ENCODE results near the gene SMYD2.
A peak's percentile ranks its signal among the peaks of the same experiment; 100 is the strongest.
"Not testable (repeated sequence)": the region's sequence is repeated elsewhere in the genome, so short reads cannot be mapped to it uniquely, and the experiment has no call there.

The SMYD2 gene

DNA sequence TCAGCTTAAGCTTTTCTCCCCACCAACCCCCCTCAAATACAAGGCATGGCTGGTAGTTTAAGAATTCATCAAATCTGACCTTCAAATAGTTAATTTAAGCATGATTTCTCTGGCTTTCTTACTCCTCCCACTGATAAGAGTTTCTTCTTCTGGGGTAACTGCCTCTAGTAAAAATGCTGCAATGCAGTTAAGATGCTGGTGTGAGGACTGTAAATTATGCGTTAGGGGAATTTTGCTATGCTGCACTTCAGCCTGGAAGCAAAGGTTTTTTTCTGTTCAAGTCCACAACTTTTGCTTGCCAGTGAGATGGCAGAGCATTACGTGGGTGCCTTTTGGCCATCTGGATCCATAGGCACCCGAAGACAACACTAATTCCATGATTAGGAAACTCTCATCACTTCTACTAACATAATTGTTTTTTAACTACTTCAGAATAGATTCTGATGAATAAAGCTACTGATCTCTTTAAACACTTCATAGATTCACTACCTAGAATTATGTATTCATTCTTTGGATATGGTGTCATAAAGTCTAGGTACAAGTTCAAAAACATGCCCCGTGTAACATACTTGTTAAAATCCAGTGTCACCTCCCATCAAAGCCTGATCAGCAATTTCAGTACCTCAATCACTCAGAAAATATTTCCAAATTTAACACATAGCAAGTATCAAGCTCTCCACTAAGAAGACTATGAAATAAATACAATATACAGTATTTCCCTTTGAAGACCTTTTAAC, 8.8 kb upstream of the SMYD2 start:
- H3K9me3 ChIP-seq (ENCODE audit: control insufficient read depth, insufficient read depth, low read length): no peaks in the 10 kb centered on the region
- H3K4me3 ChIP-seq (ENCODE audit: low read length): no peak overlapping the region
- whole genome bisulfite sequencing (ENCODE audit: insufficient coverage, insufficient read length): no CpG with 5 or more reads among the region's 4 CpGs
- DNase-seq (ENCODE audit: low read depth, low spot score): no peak
- no peaks in the 10 kb centered on the region for H3K4me1 ChIP-seq (ENCODE audit: control insufficient read depth, insufficient read depth, low read length)
- H3K27ac ChIP-seq (ENCODE audit: low read length): no peak overlapping the region
- no peaks in the 10 kb centered on the region for H3K36me3 ChIP-seq (ENCODE audit: control insufficient read depth, insufficient read depth, low read length)
- H3K27me3 ChIP-seq (ENCODE audit: control insufficient read depth, insufficient read depth, low read length): no peaks in the 10 kb centered on the region

DNA sequence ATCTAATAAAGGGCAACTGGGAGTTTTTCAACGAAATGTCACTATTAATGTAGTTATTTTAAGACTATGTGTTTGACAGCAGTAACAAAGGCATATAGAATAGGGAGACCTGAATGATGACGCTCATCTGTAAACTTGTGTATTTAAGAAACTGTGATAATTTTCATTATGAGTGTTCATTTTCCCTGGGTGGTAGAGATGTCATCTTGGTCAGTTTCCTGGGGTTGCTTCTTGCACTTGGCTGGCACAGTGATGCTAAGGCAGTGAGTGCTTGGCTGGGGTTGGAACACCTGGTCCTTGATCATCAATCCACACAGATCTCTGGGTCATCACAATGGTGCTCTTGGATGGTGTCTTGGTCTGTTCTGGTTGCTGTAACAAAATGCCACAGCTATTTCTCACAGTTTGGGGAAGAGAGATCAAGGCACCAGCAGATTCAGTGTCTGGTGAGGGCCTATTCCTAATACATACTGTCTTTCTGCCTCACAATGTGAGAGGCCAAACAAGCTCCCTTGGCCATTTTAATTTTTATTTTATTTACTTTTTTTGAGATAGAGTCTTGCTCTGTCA, 7.9 kb upstream of the SMYD2 start:
- no peaks in the 10 kb centered on the region for H3K27me3 ChIP-seq (ENCODE audit: control insufficient read depth, insufficient read depth, low read length)
- H3K4me3 ChIP-seq (ENCODE audit: low read length): no peak overlapping the region
- H3K9me3 ChIP-seq (ENCODE audit: control insufficient read depth, insufficient read depth, low read length): no peaks in the 10 kb centered on the region
- no peaks in the 10 kb centered on the region for H3K36me3 ChIP-seq (ENCODE audit: control insufficient read depth, insufficient read depth, low read length)
- no CpG with 5 or more reads among the region's 2 CpGs for WGBS (ENCODE audit: insufficient coverage, insufficient read length)
- no peak overlapping the region for H3K27ac ChIP-seq (ENCODE audit: low read length)
- no peaks in the 10 kb centered on the region for H3K4me1 ChIP-seq (ENCODE audit: control insufficient read depth, insufficient read depth, low read length)
- DNase-seq (ENCODE audit: low read depth, low spot score): no peak

DNA sequence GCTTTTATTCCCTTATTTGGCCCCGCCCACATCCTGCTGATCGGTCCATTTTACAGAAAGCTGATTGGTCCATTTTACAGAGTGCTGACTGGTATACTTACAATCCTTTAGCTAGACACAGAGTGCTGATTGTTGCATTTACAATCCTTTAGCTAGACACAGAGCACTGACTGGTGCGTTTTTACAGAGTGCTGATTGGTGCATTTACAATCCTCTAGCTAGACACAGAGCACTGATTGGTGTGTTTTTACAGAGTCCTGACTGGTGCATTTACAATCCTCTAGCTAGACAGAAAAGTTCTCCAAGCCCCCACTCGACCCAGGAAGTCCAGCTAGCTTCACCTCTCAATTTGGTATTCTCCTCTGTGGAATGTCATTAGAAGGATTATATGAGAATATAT, 5.3 kb upstream of the SMYD2 start:
- not testable (repeated sequence) for H3K36me3 ChIP-seq (ENCODE audit: control insufficient read depth, insufficient read depth, low read length); DNase-seq (ENCODE audit: low read depth, low spot score); H3K27ac ChIP-seq (ENCODE audit: low read length); H3K4me1 ChIP-seq (ENCODE audit: control insufficient read depth, insufficient read depth, low read length); H3K27me3 ChIP-seq (ENCODE audit: control insufficient read depth, insufficient read depth, low read length); H3K4me3 ChIP-seq (ENCODE audit: low read length); H3K9me3 ChIP-seq (ENCODE audit: control insufficient read depth, insufficient read depth, low read length)
- no CpG with 5 or more reads among the region's 4 CpGs for WGBS (ENCODE audit: insufficient coverage, insufficient read length)

DNA sequence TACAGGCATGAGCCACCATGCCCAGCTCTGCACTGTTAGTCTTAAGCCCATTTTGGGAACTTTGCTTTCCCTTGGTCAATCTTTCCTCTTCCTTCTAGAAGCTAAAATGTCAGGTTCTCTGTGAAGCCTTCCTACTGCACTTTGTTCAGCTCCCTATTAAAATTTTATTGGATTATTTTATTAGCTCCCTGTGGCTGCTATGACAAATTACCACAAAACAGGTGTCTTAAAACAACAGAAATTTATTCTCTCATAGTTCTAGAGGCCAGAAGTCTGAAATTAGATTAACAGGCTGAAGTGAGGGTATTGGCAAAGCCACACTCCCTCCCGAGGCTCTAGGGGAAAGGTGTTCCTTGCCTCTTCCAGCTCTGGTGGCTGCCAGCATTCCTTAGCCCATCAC, 4.2 kb upstream of the SMYD2 start:
- WGBS (ENCODE audit: insufficient coverage, insufficient read length): no CpG with 5 or more reads among the region's 1 CpG
- H3K36me3 ChIP-seq (ENCODE audit: control insufficient read depth, insufficient read depth, low read length): no peaks in the 10 kb centered on the region
- DNase-seq (ENCODE audit: low read depth, low spot score): no peak
- no peak overlapping the region for H3K27ac ChIP-seq (ENCODE audit: low read length)
- H3K4me1 ChIP-seq (ENCODE audit: control insufficient read depth, insufficient read depth, low read length): no peaks in the 10 kb centered on the region
- H3K27me3 ChIP-seq (ENCODE audit: control insufficient read depth, insufficient read depth, low read length): peaks cover 9% of the 10 kb centered on the region; the same call in 1 of the 2 replicates
- H3K9me3 ChIP-seq (ENCODE audit: control insufficient read depth, insufficient read depth, low read length): no peaks in the 10 kb centered on the region
- H3K4me3 ChIP-seq (ENCODE audit: low read length): no peak overlapping the region

DNA sequence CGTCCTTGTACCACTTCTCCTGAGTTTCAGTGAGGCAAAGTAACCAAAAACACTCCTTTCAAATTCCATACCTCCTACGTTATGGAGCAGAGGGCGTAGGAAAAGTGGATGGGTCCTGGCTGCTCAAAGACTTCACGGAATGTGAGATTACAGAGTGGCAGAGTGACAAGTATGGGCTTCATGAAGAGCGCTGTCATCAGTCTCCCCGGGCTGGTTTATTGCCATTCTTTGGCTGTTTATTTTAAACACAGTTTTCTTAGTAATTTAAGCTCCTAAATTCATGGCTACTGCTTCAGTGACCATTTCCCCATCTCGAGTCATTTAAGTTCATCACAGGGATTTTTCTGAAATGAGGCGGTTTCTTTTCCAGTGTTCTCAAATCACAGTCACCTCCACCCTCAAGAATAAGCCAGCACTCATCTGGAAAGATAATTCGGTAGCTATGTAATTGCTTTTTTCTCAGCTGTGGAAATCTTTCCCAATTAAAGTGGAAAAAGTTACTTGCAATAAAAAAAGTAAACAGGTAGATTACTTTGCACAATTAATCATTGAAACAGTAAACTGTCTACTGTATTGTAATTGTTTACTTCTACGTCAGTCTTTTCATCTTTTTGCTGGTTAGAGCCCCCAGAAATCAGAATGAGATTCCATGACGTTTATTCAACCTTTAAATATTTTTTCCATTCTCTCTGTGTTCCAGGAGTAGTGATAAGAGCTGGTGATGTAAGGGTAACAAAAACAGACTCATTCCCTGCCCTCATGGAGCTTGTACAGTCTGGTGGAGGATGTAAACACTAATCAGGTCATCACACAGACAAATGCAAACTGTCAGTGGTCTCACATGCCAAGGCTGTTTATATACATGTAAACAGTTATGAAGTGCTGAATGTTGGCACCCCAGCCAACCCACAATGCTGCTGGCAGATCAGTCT, 3.0 kb upstream of the SMYD2 start:
- no peaks in the 10 kb centered on the region for H3K36me3 ChIP-seq (ENCODE audit: control insufficient read depth, insufficient read depth, low read length)
- H3K9me3 ChIP-seq (ENCODE audit: control insufficient read depth, insufficient read depth, low read length): no peaks in the 10 kb centered on the region
- WGBS (ENCODE audit: insufficient coverage, insufficient read length): no CpG with 5 or more reads among the region's 11 CpGs
- H3K4me1 ChIP-seq (ENCODE audit: control insufficient read depth, insufficient read depth, low read length): no peaks in the 10 kb centered on the region
- H3K4me3 ChIP-seq (ENCODE audit: low read length): no peak overlapping the region
- H3K27me3 ChIP-seq (ENCODE audit: control insufficient read depth, insufficient read depth, low read length): peaks cover 20% of the 10 kb centered on the region
- no peak overlapping the region for H3K27ac ChIP-seq (ENCODE audit: low read length)
- no peak for DNase-seq (ENCODE audit: low read depth, low spot score)

DNA sequence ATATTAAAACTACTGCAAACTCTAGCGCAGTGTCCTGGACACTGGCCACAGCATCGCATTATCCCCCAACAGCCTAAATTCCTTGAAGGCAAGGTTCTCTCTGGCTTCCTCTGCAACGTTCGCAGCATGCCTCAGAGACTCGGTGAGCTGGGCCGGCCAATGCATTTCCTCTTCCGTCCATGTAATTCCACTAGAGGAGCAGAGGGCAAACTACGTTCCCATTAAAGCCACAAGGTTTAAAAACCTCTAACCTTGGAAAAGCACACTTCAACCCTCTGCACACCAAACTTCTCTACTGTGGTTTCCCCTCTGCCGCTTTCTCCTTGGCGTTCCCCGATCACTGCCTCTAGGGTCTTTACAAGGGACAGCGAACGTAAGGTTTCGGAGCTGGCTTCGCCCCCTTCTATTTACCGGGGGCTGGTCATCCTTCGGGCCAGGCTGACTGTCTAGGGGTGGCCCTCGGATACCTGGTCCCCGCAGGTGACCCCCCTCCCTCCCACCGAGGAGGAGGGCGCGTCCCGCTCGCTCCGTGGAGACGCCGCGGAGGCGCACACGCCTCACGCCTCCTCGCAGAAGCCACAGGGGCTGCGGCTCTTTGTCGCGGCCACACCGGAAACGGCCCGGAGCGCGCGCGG, 456 bp upstream of the SMYD2 start:
- peaks cover 25% of the 10 kb centered on the region for H3K27me3 ChIP-seq (ENCODE audit: control insufficient read depth, insufficient read depth, low read length)
- H3K36me3 ChIP-seq (ENCODE audit: control insufficient read depth, insufficient read depth, low read length): no peaks in the 10 kb centered on the region
- H3K4me1 ChIP-seq (ENCODE audit: control insufficient read depth, insufficient read depth, low read length): no peaks in the 10 kb centered on the region
- peak overlapping the region; percentile 75 for H3K4me3 ChIP-seq (ENCODE audit: low read length)
- WGBS (ENCODE audit: insufficient coverage, insufficient read length): no CpG with 5 or more reads among the region's 42 CpGs
- H3K27ac ChIP-seq (ENCODE audit: low read length): no peak overlapping the region
- DNase-seq (ENCODE audit: low read depth, low spot score): no peak
- no peaks in the 10 kb centered on the region for H3K9me3 ChIP-seq (ENCODE audit: control insufficient read depth, insufficient read depth, low read length)

DNA sequence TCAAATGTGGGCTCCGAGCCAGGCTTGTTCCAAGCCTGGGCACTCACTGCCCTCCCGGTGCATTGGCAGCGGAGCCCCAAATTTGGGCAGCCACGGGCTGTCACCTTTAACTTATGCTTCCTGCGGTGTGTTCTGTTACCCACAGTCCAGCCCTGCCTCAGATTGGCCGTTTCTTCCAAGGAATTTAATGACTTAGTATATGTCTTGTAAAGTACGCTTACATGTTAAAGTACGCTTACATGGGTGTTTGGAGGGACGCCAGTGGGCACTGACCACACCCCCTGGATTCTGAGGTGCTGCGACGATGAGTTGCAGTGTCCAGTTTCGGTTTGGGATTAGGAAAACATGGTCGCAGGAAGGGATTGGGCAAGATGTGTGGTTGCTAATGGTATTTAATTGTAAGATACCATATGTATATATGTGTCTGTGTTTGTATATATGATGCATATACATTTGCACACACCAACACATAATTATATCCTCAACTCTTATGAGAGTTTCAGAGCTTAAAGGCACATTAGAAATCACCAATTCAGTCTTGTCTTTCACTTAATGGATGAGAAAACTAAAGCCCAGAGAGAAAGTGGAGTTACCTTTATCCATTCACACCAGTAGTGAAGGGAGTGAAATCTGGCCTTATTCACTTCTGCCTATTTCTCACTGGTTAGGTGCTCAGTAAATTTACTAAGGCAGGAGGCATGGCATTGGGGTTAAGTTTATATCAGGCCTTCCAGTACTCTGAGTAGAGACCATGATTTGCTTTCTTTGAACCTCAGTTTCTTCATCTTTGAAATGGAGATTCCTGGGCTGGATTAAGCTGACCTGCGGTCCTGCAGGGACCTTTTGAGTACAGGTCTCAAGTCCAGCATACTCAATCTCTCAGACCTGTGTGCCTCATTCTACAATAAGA, 1.0 kb downstream of the SMYD2 start:
- H3K27me3 ChIP-seq (ENCODE audit: control insufficient read depth, insufficient read depth, low read length): peaks cover 29% of the 10 kb centered on the region
- no peaks in the 10 kb centered on the region for H3K4me1 ChIP-seq (ENCODE audit: control insufficient read depth, insufficient read depth, low read length)
- WGBS (ENCODE audit: insufficient coverage, insufficient read length): no CpG with 5 or more reads among the region's 14 CpGs
- no peaks in the 10 kb centered on the region for H3K36me3 ChIP-seq (ENCODE audit: control insufficient read depth, insufficient read depth, low read length)
- H3K4me3 ChIP-seq (ENCODE audit: low read length): peak overlapping the region; percentile 75
- H3K9me3 ChIP-seq (ENCODE audit: control insufficient read depth, insufficient read depth, low read length): no peaks in the 10 kb centered on the region
- no peak overlapping the region for H3K27ac ChIP-seq (ENCODE audit: low read length)
- no peak for DNase-seq (ENCODE audit: low read depth, low spot score)

DNA sequence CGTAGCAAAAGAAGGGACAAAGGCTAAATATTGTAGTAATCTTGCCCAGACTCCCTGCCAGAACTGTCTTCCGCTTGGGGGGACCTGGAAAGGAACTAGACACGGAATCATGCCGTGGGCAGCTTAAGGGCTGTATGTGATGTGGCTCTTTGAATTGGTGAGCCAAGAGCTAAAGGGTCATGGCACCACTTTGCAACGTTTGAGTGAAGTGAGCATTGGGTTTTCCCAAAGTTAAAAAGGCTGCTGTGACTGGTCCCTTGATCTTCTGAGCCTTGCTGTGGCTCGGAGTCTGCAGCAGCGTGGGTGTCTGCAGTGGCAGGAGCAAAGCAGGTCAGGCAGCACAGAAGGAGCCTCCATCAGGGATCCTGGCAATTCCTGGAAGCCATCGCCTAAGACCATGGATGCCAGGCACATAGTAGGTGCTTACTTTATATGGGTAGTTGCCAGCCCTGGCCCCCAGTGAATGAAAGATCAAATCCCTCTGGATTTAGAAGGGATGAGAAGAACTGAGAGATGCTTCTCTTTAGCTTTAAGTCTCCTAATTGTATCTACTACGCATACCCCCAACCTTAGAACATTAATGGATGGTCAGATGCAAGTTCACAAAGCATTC, 1.8 kb downstream of the SMYD2 start:
- no CpG with 5 or more reads among the region's 9 CpGs for WGBS (ENCODE audit: insufficient coverage, insufficient read length)
- no peaks in the 10 kb centered on the region for H3K9me3 ChIP-seq (ENCODE audit: control insufficient read depth, insufficient read depth, low read length)
- H3K36me3 ChIP-seq (ENCODE audit: control insufficient read depth, insufficient read depth, low read length): no peaks in the 10 kb centered on the region
- no peaks in the 10 kb centered on the region for H3K4me1 ChIP-seq (ENCODE audit: control insufficient read depth, insufficient read depth, low read length)
- no peak for DNase-seq (ENCODE audit: low read depth, low spot score)
- H3K4me3 ChIP-seq (ENCODE audit: low read length): no peak overlapping the region
- H3K27ac ChIP-seq (ENCODE audit: low read length): no peak overlapping the region
- peaks cover 30% of the 10 kb centered on the region for H3K27me3 ChIP-seq (ENCODE audit: control insufficient read depth, insufficient read depth, low read length)

DNA sequence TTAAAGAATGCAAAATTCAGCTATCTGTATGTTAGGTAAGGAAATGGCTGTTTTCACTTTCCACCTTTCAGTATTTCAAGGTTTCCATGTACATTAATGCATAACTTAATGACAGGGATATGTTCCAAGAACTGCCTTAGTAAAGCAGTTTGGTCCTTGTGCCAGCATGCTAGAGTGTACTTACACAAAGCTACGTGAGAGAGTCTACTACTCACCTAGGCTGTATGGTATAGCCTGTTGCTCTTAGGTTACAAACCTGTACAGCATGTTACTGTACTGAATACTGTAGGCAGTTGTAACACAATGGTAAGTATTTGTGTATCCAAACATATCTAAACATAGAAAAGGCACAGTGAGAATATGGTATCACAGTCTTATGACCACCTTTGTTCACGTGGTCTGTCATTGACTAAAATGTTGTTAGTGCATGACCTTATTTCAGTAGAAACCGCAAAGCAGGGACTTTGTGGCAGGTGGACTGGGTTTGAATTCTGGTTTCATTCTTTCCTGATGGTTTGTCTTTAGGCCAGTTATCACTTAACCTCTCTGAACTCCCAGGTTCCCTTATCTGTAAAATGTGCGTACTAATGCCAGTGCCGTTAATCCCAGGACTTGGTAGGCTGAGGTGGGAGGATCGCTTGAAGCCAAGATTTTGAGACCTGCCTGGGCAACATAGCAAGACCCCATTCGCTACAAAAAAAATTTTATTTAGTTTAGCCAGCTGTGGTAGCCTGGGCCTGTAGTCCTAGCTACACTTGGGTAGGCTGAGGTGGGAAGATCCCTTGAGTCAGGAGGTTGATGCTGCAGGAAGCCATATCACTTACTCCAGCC, 4.9 kb downstream of the SMYD2 start:
- Histone ChIP-seq H3K4me1 (ENCODE audit: control insufficient read depth, insufficient read depth, low read length) (peaks cover 3% of the 10 kb centered on the region), H3K36me3 (ENCODE audit: control insufficient read depth, insufficient read depth, low read length) (no peaks in the 10 kb centered on the region), H3K4me3 (ENCODE audit: low read length) (no peak overlapping the region), H3K27me3 (ENCODE audit: control insufficient read depth, insufficient read depth, low read length) (peaks cover 42% of the 10 kb centered on the region), H3K27ac (ENCODE audit: low read length) (no peak overlapping the region), H3K9me3 (ENCODE audit: control insufficient read depth, insufficient read depth, low read length) (no peaks in the 10 kb centered on the region)
- WGBS (ENCODE audit: insufficient coverage, insufficient read length): no CpG with 5 or more reads among the region's 7 CpGs
- no peak for DNase-seq (ENCODE audit: low read depth, low spot score)

All from iPS DF 6.9 (cell line).